K562 (cell line): ENCODE data around the gene PCDH8. TPM values are rescaled to one million over a fixed set of nuclear protein-coding genes. Genes with fewer than 3 reads are reported as not detected.

ENCODE experiments used
- ATAC-seq: fragments of 200-7000 bp; cut with Tn5 transposase; 3 replicates; pipeline ENCODE4 v1.9.1; 2020; ENCODE audit warnings: moderate library complexity
- BruUV-seq: library from RNA; stranded (reverse); fragments of 400-500 nt; replicated peaks from 2 replicates; lab custom pipeline; 2021; lab: Mats Ljungman, UMichigan
- CTCF ChIA-PET: fragments of 300-600 bp; formaldehyde crosslinking; extraction: SDS; loops from one replicate; lab custom pipeline; 2021; ENCODE audit warnings: low intra/inter-chr PET ratio; lab: Yijun Ruan, JAX
- POLR2A ChIA-PET: fragments of 300-600, 350-650 bp; sonication (Branson Sonifier 250); formaldehyde crosslinking; extraction: SDS; loops from one replicate; lab custom pipeline; 2021; ENCODE audit warnings: antibody characterized with exemption, inconsistent platforms; lab: Yijun Ruan, JAX
- DNase-seq, 4 experiments: peaks; one replicate each; pipeline versions ENCODE4 v3.0.0 to v3.0.0-alpha.2; 2011 to 2018; ENCODE audit warnings: low spot score in 3 of 4, mixed read lengths in 3 of 4; ENCODE audit errors: extremely low read depth in 1 of 4
- FAIRE-seq: peaks from 2 replicates; lab custom pipeline; 2011; peaks lifted over from hg19 to GRCh38; lab: Jason Lieb, UNC
- H2AFZ ChIP-seq: 2 replicates; pipeline ENCODE4 v1.6.0; 2011; ENCODE audit warnings: low read depth, low read length, control low read depth, inconsistent platforms
- H3K27ac ChIP-seq: fragments of 200-600 bp; 3 replicates; pipeline ENCODE4 v1.8.0; 2011; ENCODE audit warnings: low read depth, mild to moderate bottlenecking, control low read depth, inconsistent platforms, low read length, moderate library complexity, mixed read lengths; ENCODE audit errors: extremely low read depth
- H3K27me3 ChIP-seq, 2 experiments: fragments of 300-600 bp in 1 of 2; 2 replicates in 1 of 2; 3 replicates in 1 of 2; pipeline versions ENCODE4 v1.6.0 to v1.8.0; 2011; ENCODE audit warnings: inconsistent platforms in 2 of 2, low read length in 2 of 2, mild to moderate bottlenecking in 1 of 2, mixed read lengths in 1 of 2, moderate library complexity in 1 of 2; ENCODE audit not compliant: control insufficient read depth in 2 of 2, insufficient read depth in 2 of 2
- H3K36me3 ChIP-seq: fragments of 300-600 bp; 3 replicates; pipeline ENCODE4 v1.8.0; 2011; ENCODE audit warnings: mild to moderate bottlenecking, low read length, inconsistent platforms; ENCODE audit not compliant: control insufficient read depth, insufficient read depth
- H3K4me1 ChIP-seq, 2 experiments: fragments of 200-600 bp in 1 of 2; replicated peaks in 1 of 2; 2 replicates in 1 of 2; 3 replicates in 1 of 2; pipeline versions ENCODE4 v1.5.1 to v1.8.0; 2011; ENCODE audit warnings: inconsistent platforms in 2 of 2, low read length in 2 of 2, mild to moderate bottlenecking in 1 of 2, mixed read lengths in 1 of 2, moderate library complexity in 1 of 2; ENCODE audit not compliant: control insufficient read depth in 2 of 2, insufficient read depth in 2 of 2
- H3K4me2 ChIP-seq: 2 replicates; pipeline ENCODE4 v1.6.1; 2011; ENCODE audit warnings: low read length, control low read depth, inconsistent platforms, mixed read lengths; ENCODE audit not compliant: insufficient read depth
- H3K4me3 ChIP-seq: fragments of 200-600 bp; sonication (generic), shearing (Covaris generic); 2 replicates; pipeline ENCODE4 v1.5.1; 2016; ENCODE audit warnings: control low read depth, inconsistent platforms
- H3K79me2 ChIP-seq: fragments of 200-600 bp; 3 replicates; pipeline ENCODE4 v1.8.0; 2011; ENCODE audit warnings: low read length, inconsistent platforms; ENCODE audit not compliant: control insufficient read depth, insufficient read depth
- H3K9ac ChIP-seq, 2 experiments: 2 replicates each; pipeline versions ENCODE4 v1.6.0 to v1.6.1; 2011; ENCODE audit warnings: low read depth in 2 of 2, low read length in 2 of 2, control low read depth in 1 of 2, inconsistent platforms in 1 of 2, mild to moderate bottlenecking in 1 of 2, mixed read lengths in 1 of 2; ENCODE audit not compliant: insufficient read depth in 1 of 2
- H3K9me1 ChIP-seq: one replicate; pipeline ENCODE4 v1.6.0; 2011; ENCODE audit warnings: inconsistent platforms, mild to moderate bottlenecking, low read length, moderate library complexity; ENCODE audit not compliant: control insufficient read depth, insufficient read depth
- H3K9me3 ChIP-seq: replicated peaks from 2 replicates; pipeline ENCODE4 v1.5.1; 2011; ENCODE audit warnings: low read depth, low read length, inconsistent platforms; ENCODE audit not compliant: control insufficient read depth, insufficient read depth
- H4K20me1 ChIP-seq: replicated peaks from 2 replicates; pipeline ENCODE4 v1.6.1; 2011; ENCODE audit warnings: low read length, inconsistent platforms, mixed read lengths; ENCODE audit not compliant: control insufficient read depth, insufficient read depth
- BRD9 ChIP-seq: fragments of 450-650 bp; IDR thresholded peaks from 2 replicates; pipeline ENCODE4 v1.6.1; 2018; ENCODE audit warnings: low read depth; ENCODE audit not compliant: partially characterized antibody
- JUNB ChIP-seq: fragments of 450-650 bp; formaldehyde crosslinking; conservative IDR thresholded peaks from 2 replicates; pipeline ENCODE4 v1.4.0; 2020; ENCODE audit warnings: mild to moderate bottlenecking
- KLF16 ChIP-seq: IDR thresholded peaks from 2 replicates; pipeline ENCODE4 v1.6.1; 2016; ENCODE audit warnings: antibody characterized with exemption
- MTA1 ChIP-seq: fragments of 450-650 bp; IDR thresholded peaks from 2 replicates; pipeline ENCODE4 v1.6.1; 2017; ENCODE audit warnings: borderline replicate concordance
- NEUROD1 ChIP-seq: fragments of 150-350 bp; IDR thresholded peaks from 2 replicates; pipeline ENCODE4 v1.6.1; 2014; ENCODE audit warnings: borderline replicate concordance, low read length, low read depth; ENCODE audit not compliant: partially characterized antibody
- PHTF2 ChIP-seq: fragments of 250-450 bp; sonication (Bioruptor Pico); IDR thresholded peaks from 2 replicates; pipeline ENCODE4 v1.5.0; 2021; ENCODE audit warnings: mild to moderate bottlenecking
- POLR2AphosphoS5 ChIP-seq: IDR thresholded peaks from 2 replicates; pipeline ENCODE4 v1.6.1; 2011; ENCODE audit warnings: mild to moderate bottlenecking, low read depth, low read length, moderate library complexity; ENCODE audit not compliant: control insufficient read depth, insufficient read depth
- U2AF2 ChIP-seq: fragments of 200-400 bp; formaldehyde crosslinking; optimal IDR thresholded peaks from 2 replicates; pipeline ENCODE3; 2017; ENCODE audit warnings: low read depth, mild to moderate bottlenecking, low read length
- WHSC1 ChIP-seq: IDR thresholded peaks from one replicate; pipeline ENCODE4 v1.6.1; 2012; ENCODE audit warnings: low read length, control low read depth, inconsistent platforms
- WGBS: fragments of 100-300 bp; shearing (Covaris generic); methylation state at CpG from one replicate; pipeline ENCODE4 v1.1.6; 2016; ENCODE audit warnings: low coverage, mixed read lengths; ENCODE audit not compliant: insufficient coverage; ENCODE audit errors: missing lambda C conversion rate; 5-methylcytosine and 5-hydroxymethylcytosine counted together
- in situ Hi-C: fragments of 300-500 bp; cut with MboI; formaldehyde crosslinking; loops from 4 replicates; pipeline ENCODE4 v1.15.0; 2018; ENCODE audit warnings: inconsistent platforms, mixed read lengths
- intact Hi-C: fragments of 100-400 bp; cut with micrococcal nuclease; formaldehyde crosslinking; loops from 2 replicates; pipeline ENCODE4 v1.14.2; 2022
- polyA plus RNA-seq, 8 experiments: library from polyadenylated mRNA; depleted of rRNA in 4 of 8; stranded (reverse) in 5 of 8; unstranded in 3 of 8; fragments of >200 nt; fragmentation: Nextera tagmentation in 2 of 8; fragmentation: Illumina TruSeq in 1 of 8; extraction: Ambion mirVana in 2 of 8; extraction: Trizol in 1 of 8; gene quantifications; 2 replicates each; pipeline versions ENCODE4 v1.2.1 to v1.2.3, GENCODE V29; 2011 to 2014; ENCODE audit warnings: inconsistent platforms in 1 of 8, missing spikeins in 1 of 8
- total RNA-seq, 7 experiments: library from RNA; depleted of rRNA in 6 of 7; stranded (reverse); fragments of >200 nt in 6 of 7; fragmentation: Illumina TruSeq in 2 of 7; extraction: Trizol in 2 of 7; gene quantifications; 2 replicates each; pipeline versions ENCODE4 v1.2.1 to v1.2.3, GENCODE V29; 2011 to 2021; ENCODE audit warnings: low replicate concordance in 1 of 7

PCDH8 gene
- total and polyA plus RNA-seq, 9 of the 15 experiments (the other 6 are each of a cell fraction or from before 2014, with no cell fraction given), result not detected

DNA sequence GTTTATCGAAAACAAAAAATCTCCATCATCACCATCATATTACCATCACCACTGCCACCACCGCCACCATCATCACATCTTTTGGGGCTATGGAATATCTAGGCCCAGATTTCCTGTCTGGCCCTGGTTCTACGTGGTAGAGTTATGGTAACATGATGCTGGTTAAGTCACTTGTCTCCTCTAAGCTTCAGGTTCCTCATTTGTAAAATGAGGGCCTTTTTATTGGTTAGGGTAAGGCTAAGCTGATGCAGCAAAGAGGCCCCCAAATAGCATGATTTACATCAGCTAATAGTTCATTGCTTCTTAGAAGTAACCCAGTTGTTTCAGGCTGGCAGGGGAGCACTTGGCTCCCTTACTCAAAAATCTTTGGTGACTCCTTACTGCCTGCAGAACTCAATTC is 37.9 kb downstream of the PCDH8 start:
- WGBS, result 0% methylated on average over 3 of the region's 3 CpGs
- Histone ChIP-seq H3K9me3 (no peaks in the 10 kb centered on the region), H3K4me2 (no peak overlapping the region), H3K9ac (no peak overlapping the region), H2AFZ (no peak overlapping the region), H3K79me2 (no peaks in the 10 kb centered on the region), H3K27ac (no peak overlapping the region), H3K27me3 (no peaks in the 10 kb centered on the region), H4K20me1 (no peaks in the 10 kb centered on the region), H3K4me1 (peaks cover 0 to 6% of the 10 kb centered on the region in 2 experiments; a peak in 2 of 5 replicates), H3K9me1 (no peaks in the 10 kb centered on the region), H3K36me3 (no peaks in the 10 kb centered on the region), H3K4me3 (no peak overlapping the region)
- ATAC-seq (no peak), FAIRE-seq (no peak), DNase-seq (no peak)
- in situ Hi-C loops, result no loop called here
- intact Hi-C loops, result no loop called here
- BruUV-seq, result no TSS peak
- CTCF ChIA-PET, result interaction anchor here (0.8 kb wide), 1 partner anchor 341 kb away, joined by 3 read pairs; no protein-coding TSS in a partner anchor
- POLR2A ChIA-PET, result no interaction called here
- TF ChIP-seq PHTF2 (CRISPR knock-in tag) (no peak), MTA1 (no peak), KLF16 (no peak), NEUROD1 (no peak), U2AF2 (no peak), JUNB (CRISPR knock-in tag) (no peak), BRD9 (no peak), POLR2AphosphoS5 (no peak), WHSC1 (no peak)
